Neural progenitor cell (in vitro differentiated cells): ENCODE results near the gene FRMD8. TPM values are rescaled to one million over a fixed set of nuclear protein-coding genes. Genes with fewer than 3 reads are reported as not detected.

Experiments
- DNase-seq: peaks from one replicate; pipeline ENCODE4 v3.0.0-alpha.2; 2016; ENCODE audit warnings: low spot score
- H2AFZ ChIP-seq: fragments of 200-600 bp; sonication (generic); replicated peaks from 2 replicates; pipeline ENCODE4 v1.6.1; 2016; ENCODE audit warnings: antibody characterized with exemption
- H3F3A ChIP-seq: fragments of 200-600 bp; sonication (generic); 2 replicates; pipeline ENCODE4 v1.6.1; 2016; ENCODE audit warnings: antibody characterized with exemption, low read depth
- H3K27ac ChIP-seq: fragments of 200-600 bp; sonication (generic); 2 replicates; pipeline ENCODE4 v1.5.1; 2016; ENCODE audit warnings: mild to moderate bottlenecking
- H3K27me3 ChIP-seq: fragments of 200-600 bp; sonication (generic); 2 replicates; pipeline ENCODE4 v1.6.1; 2016; ENCODE audit warnings: mild to moderate bottlenecking, moderate library complexity
- H3K36me3 ChIP-seq: fragments of 200-600 bp; sonication (generic); 2 replicates; pipeline ENCODE4 v1.5.1; 2016
- H3K4me1 ChIP-seq: fragments of 200-600 bp; sonication (generic); 2 replicates; pipeline ENCODE4 v1.6.1; 2016; ENCODE audit warnings: mixed run types
- H3K4me2 ChIP-seq: fragments of 200-600 bp; sonication (generic); 2 replicates; pipeline ENCODE4 v1.6.1; 2016
- H3K4me3 ChIP-seq: fragments of 200-600 bp; sonication (generic); 2 replicates; pipeline ENCODE4 v1.5.1; 2016
- H3K79me2 ChIP-seq: fragments of 200-600 bp; sonication (generic); 2 replicates; pipeline ENCODE4 v1.6.1; 2016; ENCODE audit warnings: low read depth
- H3K9ac ChIP-seq: fragments of 200-600 bp; sonication (generic); 2 replicates; pipeline ENCODE4 v1.6.1; 2016
- H3K9me3 ChIP-seq: fragments of 200-600 bp; sonication (generic); 2 replicates; pipeline ENCODE4 v1.5.1; 2016; ENCODE audit warnings: low read depth
- H4K20me1 ChIP-seq: fragments of 200-600 bp; sonication (generic); 2 replicates; pipeline ENCODE4 v1.6.1; 2016; ENCODE audit warnings: low read depth
- H3K27ac Mint-ChIP-seq: 3 replicates; pipeline ENCODE4 v1.8.0; 2021; ENCODE audit warnings: mixed read lengths
- H3K27me3 Mint-ChIP-seq: 2 replicates; pipeline ENCODE4 v1.8.0; 2022; ENCODE audit warnings: low read depth, mild to moderate bottlenecking, inconsistent platforms, moderate library complexity, mixed read lengths; ENCODE audit not compliant: insufficient read depth
- H3K36me3 Mint-ChIP-seq: 3 replicates; pipeline ENCODE4 v1.8.0; 2021; ENCODE audit warnings: mixed read lengths
- H3K4me1 Mint-ChIP-seq: 3 replicates; pipeline ENCODE4 v1.8.0; 2021; ENCODE audit warnings: mixed read lengths
- H3K4me3 Mint-ChIP-seq: 3 replicates; pipeline ENCODE4 v1.8.0; 2021; ENCODE audit warnings: mild to moderate bottlenecking, moderate library complexity, mixed read lengths
- H3K9me3 Mint-ChIP-seq: 3 replicates; pipeline ENCODE4 v1.8.0; 2020; ENCODE audit warnings: mixed read lengths
- CTCF ChIP-seq: fragments of 200-600 bp; sonication (generic); IDR thresholded peaks from 2 replicates; pipeline ENCODE4 v1.5.1; 2017; ENCODE audit warnings: antibody characterized with exemption, mild to moderate bottlenecking
- EZH2 ChIP-seq: fragments of 200-600 bp; sonication (generic); IDR thresholded peaks from 2 replicates; pipeline ENCODE4 v1.6.1; 2017; ENCODE audit warnings: antibody characterized with exemption, mild to moderate bottlenecking, moderate library complexity
- EZH2phosphoT487 ChIP-seq: fragments of 200-600 bp; sonication (generic); IDR thresholded peaks from 2 replicates; pipeline ENCODE4 v1.6.1; 2017; ENCODE audit warnings: antibody characterized with exemption
- total RNA-seq: library from RNA; depleted of rRNA; stranded (reverse); fragments of >200 nt; gene quantifications from 2 replicates; pipeline ENCODE4 v1.2.3, GENCODE V29; 2015; ENCODE audit warnings: low replicate concordance

The FRMD8 gene
- total RNA-seq, 1 donor from 2014 or later = 5.8 TPM

GRCh38 chr11:65399249-65399648, 12.8 kb downstream of the FRMD8 start:
- Histone ChIP-seq H3K27me3 (no peaks in the 10 kb centered on the region), H3K9ac (no peak overlapping the region), H4K20me1 (no peaks in the 10 kb centered on the region), H3F3A (no peaks in the 10 kb centered on the region), H3K27ac (no peak overlapping the region), H3K4me2 (no peak overlapping the region), H3K4me3 (no peak overlapping the region), H3K4me1 (no peaks in the 10 kb centered on the region), H3K9me3 (no peaks in the 10 kb centered on the region), H3K79me2 (no peaks in the 10 kb centered on the region), H3K36me3 (no peaks in the 10 kb centered on the region), H2AFZ (no peak overlapping the region)
- no peak for TF ChIP-seq EZH2phosphoT487
- no peak for TF ChIP-seq EZH2
- H3K9me3 Mint-ChIP-seq = no peaks in the 10 kb centered on the region
- peaks cover 8% of the 10 kb centered on the region for H3K27me3 Mint-ChIP-seq
- no peak for DNase-seq
- H3K4me1 Mint-ChIP-seq = peaks cover 4% of the 10 kb centered on the region
- no peak overlapping the region for H3K4me3 Mint-ChIP-seq
- peaks cover 13% of the 10 kb centered on the region for H3K36me3 Mint-ChIP-seq
- no peak overlapping the region for H3K27ac Mint-ChIP-seq

GRCh38 chr11:65399845-65400244, 13.4 kb downstream of the FRMD8 start:
- no peak overlapping the region for H3K27ac ChIP-seq
- H3K9ac ChIP-seq = no peak overlapping the region
- H3K27me3 ChIP-seq = no peaks in the 10 kb centered on the region
- no peak overlapping the region for H3K4me3 ChIP-seq
- H4K20me1 ChIP-seq = no peaks in the 10 kb centered on the region
- no peak overlapping the region for H3K27ac Mint-ChIP-seq
- H3K9me3 Mint-ChIP-seq = no peaks in the 10 kb centered on the region
- H3K9me3 ChIP-seq = no peaks in the 10 kb centered on the region
- no peak overlapping the region for H3K4me3 Mint-ChIP-seq
- H3F3A ChIP-seq = no peaks in the 10 kb centered on the region
- no peaks in the 10 kb centered on the region for H3K79me2 ChIP-seq
- H3K36me3 ChIP-seq = no peaks in the 10 kb centered on the region
- no peaks in the 10 kb centered on the region for H3K4me1 ChIP-seq
- no peak for TF ChIP-seq EZH2phosphoT487
- no peak for TF ChIP-seq EZH2
- TF ChIP-seq CTCF = no peak
- peaks cover 4% of the 10 kb centered on the region for H3K4me1 Mint-ChIP-seq
- peaks cover 8% of the 10 kb centered on the region for H3K27me3 Mint-ChIP-seq
- H3K36me3 Mint-ChIP-seq = peaks cover 13% of the 10 kb centered on the region
- H2AFZ ChIP-seq = no peak overlapping the region
- no peak overlapping the region for H3K4me2 ChIP-seq
- no peak for DNase-seq

- TF ChIP-seq EZH2 (no peak), CTCF (no peak), EZH2phosphoT487 (no peak)
- Histone ChIP-seq H3F3A (no peaks in the 10 kb centered on the region), H3K36me3 (no peaks in the 10 kb centered on the region), H3K79me2 (no peaks in the 10 kb centered on the region), H3K4me1 (no peaks in the 10 kb centered on the region), H3K9ac (no peak overlapping the region), H3K4me2 (no peak overlapping the region), H3K9me3 (no peaks in the 10 kb centered on the region), H3K4me3 (no peak overlapping the region), H4K20me1 (no peaks in the 10 kb centered on the region), H3K27me3 (no peaks in the 10 kb centered on the region), H2AFZ (no peak overlapping the region), H3K27ac (no peak overlapping the region)
- H3K27ac Mint-ChIP-seq = no peak overlapping the region
- H3K4me3 Mint-ChIP-seq = no peak overlapping the region
- H3K4me1 Mint-ChIP-seq = peaks cover 4% of the 10 kb centered on the region
- H3K27me3 Mint-ChIP-seq = peaks cover 8% of the 10 kb centered on the region
- no peak for DNase-seq
- no peaks in the 10 kb centered on the region for H3K9me3 Mint-ChIP-seq
- peaks cover 13% of the 10 kb centered on the region for H3K36me3 Mint-ChIP-seq
These were observed 14.1 kb downstream of the FRMD8 start for GRCh38 chr11:65400307-65401072.
